Muscle of arm (tissue), 12 donors: ENCODE results near the gene ARHGAP15. TPM values are rescaled to one million over a fixed set of nuclear protein-coding genes. Genes with fewer than 3 reads are reported as not detected.
"Not testable (repeated sequence)": the region's sequence is repeated elsewhere in the genome, so short reads cannot be mapped to it uniquely, and the experiment has no call there.

Experiments
- DNase-seq: peaks from one replicate; pipeline ENCODE4 v3.0.0-alpha.2; 2013
- polyA plus RNA-seq, 12 donors: library from polyadenylated mRNA; unstranded; fragments of 120-200 nt; gene quantifications; one replicate each; pipeline ENCODE4 v1.2.1, GENCODE V29; 2013; ENCODE audit not compliant: insufficient read length in 12 of 12

Gene ARHGAP15
- polyA plus RNA-seq, 12 donors = 6.9 to 19.2 (median 9.6) TPM; not detected in 2

- DNase-seq = no peak
These were observed 396.2 kb downstream of the ARHGAP15 start for GRCh38 chr2:143525402-143525860.

- DNase-seq = no peak
These were observed 397.3 kb downstream of the ARHGAP15 start for GRCh38 chr2:143526498-143526897.

DNA sequence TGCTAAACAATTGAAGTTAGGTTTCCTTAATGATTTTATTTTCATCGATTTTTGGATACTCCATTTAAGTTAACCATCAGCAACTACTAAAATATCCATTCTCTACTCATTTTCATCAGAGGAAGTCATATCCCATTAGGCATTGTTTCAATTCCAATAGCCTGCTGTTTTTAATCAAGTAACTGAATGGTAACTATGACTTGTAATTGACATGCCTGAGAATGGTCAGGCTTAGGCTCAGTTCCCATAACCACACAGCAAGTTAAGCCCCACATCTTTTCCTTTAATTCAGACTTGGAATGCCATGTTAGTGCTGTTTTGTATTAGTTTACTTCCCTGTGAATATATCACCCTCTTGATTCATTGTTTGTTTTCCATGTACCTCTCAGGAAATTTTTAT, 398.8 kb downstream of the ARHGAP15 start:
- DNase-seq = no peak

- DNase-seq = no peak
These were observed 400.0 kb downstream of the ARHGAP15 start for GRCh38 chr2:143529118-143529720.

DNA sequence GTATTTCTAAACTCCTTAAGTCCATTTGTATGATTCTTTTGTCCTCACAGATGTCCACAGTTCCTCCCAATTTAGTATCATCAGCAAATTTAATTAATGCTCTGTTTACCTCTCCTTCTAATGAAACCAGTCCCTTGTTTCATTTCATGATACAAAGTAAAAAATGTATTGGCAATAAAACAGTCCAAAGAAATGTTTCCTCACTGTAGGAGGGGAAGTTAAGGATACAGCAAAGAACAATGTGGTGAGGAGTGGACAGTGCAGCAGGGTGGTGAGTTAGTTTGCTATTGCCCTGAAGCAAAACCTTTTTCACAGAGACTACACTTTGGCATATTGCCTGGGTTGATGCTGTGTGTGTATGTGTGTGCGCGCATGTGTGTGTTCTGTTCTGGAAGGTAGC, 401.5 kb downstream of the ARHGAP15 start:
- DNase-seq = no peak

DNA sequence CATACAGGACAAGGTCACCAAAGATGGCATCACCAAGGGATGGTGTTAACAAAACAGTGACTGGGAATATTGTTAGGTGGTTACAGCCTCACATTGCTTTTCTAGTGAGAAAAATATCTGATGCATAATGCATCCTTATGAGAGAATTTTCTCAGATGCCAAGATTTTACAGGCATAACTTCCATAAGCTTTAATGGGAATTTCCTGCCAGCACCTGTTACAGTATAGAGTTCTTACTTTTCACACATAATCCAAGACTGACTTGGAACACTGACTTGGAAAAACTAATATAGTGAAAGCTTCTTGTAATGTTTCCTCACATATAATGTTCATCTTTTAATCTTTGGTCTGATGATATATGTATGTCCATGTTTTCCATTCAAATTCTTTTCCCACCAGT, 402.8 kb downstream of the ARHGAP15 start:
- no peak for DNase-seq

GRCh38 chr2:143533846-143534245, 404.6 kb downstream of the ARHGAP15 start:
- no peak for DNase-seq

DNA sequence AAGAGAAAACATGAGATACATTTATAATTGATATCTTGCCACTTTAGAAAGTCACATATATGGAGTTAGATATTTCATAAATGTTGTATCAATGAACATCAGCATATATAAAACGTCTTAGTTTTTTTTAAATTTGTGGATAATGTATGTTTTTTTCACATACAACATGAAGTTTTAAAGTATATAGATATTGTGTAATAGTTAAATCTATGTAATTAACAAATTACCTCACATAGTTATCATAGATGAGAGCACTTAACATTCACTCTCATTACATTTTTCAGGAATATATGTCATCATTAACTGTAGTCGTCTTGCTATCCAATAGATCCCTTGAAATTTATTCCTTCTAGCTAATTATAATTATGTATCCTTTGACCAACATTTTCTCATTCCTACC, 406.6 kb downstream of the ARHGAP15 start:
- no peak for DNase-seq

- DNase-seq = not testable (repeated sequence)
These were observed 412.7 kb downstream of the ARHGAP15 start for GRCh38 chr2:143541899-143542298.

- no peak for DNase-seq
These were observed 416.1 kb downstream of the ARHGAP15 start for GRCh38 chr2:143545059-143545948.

DNA sequence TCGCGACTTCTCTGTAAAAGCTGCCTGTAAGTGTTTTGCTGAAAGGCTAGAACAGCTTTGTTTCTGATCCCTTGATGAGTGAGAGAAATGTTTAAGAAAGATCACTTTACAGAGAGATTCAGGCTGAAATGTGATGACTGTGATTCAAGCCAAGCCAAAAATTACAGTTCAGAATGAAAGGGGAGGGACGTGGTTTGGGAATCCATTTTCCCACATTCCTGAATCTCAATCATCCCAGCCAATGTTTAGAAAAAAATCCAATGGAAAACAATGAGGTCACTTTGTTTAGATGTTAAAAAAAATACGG, 416.7 kb downstream of the ARHGAP15 start:
- DNase-seq = peak; percentile 69

- no peak for DNase-seq
These were observed 418.8 kb downstream of the ARHGAP15 start for GRCh38 chr2:143548032-143548431.

GRCh38 chr2:143550500-143550899, 421.3 kb downstream of the ARHGAP15 start:
- DNase-seq = no peak

DNA sequence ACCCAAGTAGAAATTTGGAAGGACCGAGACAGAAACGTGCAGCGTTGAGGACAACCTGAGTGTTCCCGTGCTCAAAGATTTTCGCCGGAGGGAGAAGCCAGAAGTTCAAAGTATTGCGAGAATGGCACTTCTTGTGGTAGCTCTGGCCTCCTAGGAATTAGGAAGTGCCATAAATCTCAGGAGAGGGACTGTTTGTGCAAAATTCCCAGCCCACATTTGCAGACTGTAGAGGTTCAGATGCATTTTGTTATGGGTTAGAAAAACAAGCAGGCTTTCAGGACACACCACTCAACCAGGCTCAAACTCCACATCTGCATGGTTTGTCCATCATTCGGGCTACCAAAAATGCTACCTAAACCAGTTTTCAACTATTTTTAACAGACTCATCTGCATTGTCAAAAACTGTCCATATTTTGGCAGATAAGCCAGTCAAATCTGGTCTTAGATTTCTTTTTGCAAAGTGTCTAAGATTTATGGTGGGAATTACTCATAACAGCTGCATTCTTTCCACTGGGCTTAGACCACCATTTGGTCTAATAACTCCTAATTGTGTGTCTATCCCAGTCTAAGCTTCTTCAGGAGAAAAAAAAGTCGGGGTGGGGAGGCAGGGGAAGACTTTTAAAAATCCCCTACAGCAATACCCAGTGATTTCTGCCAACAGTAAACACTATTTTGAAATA, 422.9 kb downstream of the ARHGAP15 start:
- DNase-seq = no peak

DNA sequence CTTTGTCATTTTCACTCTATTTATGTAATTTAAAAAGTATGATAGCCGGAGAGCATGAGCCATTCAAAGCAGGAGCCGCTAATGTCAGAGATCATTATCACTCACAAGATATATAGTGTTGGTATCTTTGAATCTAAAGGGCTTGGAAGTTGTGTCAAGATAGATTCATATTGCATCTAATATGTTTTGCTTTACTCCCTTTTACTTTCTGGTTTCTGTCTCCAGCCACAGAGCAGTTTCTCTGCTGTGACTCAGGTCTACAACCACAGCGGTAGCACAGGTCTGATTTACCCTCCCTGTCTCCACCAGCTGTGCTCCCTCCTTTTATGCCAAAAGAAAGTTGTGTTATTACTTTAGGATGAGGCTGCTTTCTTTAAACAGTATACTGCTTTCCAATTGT, 424.0 kb downstream of the ARHGAP15 start:
- DNase-seq = no peak

DNA sequence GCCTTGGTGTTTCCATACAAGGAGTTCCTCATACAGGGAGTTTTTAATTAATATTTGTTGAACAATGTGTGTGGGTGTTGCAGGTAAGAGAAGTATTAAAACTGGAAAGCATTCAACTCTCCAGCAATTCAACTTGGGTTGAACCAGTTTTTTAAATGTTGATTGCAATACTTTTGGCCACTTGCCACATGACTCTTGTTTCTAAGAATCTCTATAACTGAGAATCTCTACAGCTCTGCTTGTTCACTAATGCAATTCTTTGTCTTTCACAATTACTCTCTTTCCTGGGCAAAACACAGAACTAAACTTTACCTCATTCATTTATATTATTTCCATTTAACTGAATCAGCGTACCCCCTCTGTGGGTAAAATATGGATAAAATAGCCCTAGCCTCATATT, 429.4 kb downstream of the ARHGAP15 start:
- no peak for DNase-seq

DNA sequence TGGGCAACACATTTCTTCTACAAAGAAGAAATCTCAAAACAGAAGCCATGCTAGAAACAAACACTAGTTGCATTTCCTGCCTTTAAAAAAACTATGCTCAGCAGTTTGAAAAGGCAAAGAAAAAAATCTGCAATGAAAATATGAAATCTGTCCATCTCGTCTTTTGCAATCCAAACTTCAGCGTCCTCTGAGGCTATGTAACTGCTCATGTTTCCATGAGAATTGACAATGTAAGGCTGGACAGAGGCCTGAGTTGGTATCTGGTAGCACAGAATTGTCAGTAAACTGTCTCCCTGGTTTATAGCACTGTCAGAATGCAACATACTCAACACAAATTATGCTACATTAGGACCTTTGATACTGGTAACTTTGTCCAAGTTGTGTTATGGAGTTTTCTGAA, 429.9 kb downstream of the ARHGAP15 start:
- DNase-seq = no peak

- no peak for DNase-seq
These were observed 431.5 kb downstream of the ARHGAP15 start for GRCh38 chr2:143560724-143561123.

GRCh38 chr2:143564419-143564818, 435.2 kb downstream of the ARHGAP15 start:
- no peak for DNase-seq

DNA sequence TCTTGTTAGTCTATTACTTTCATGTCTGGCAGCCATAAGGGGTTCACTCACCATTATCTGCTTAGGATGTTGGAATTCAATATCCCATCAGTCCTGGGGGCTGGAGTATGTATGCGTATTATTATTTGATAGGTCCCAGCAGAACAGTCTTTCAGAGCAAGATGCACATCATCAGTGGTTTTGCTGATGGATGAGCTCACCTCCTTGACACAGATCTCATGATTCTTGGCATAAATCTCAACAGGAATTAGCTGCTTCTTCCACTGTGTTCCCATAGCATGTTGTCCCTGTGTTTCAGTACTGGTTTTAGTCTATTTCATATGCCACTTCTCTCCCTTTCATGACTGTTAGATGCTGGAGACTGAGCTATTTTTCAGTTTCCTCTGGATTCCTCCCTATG, 442.5 kb downstream of the ARHGAP15 start:
- DNase-seq = no peak

GRCh38 chr2:143572421-143572820, 443.2 kb downstream of the ARHGAP15 start:
- DNase-seq = no peak

DNA sequence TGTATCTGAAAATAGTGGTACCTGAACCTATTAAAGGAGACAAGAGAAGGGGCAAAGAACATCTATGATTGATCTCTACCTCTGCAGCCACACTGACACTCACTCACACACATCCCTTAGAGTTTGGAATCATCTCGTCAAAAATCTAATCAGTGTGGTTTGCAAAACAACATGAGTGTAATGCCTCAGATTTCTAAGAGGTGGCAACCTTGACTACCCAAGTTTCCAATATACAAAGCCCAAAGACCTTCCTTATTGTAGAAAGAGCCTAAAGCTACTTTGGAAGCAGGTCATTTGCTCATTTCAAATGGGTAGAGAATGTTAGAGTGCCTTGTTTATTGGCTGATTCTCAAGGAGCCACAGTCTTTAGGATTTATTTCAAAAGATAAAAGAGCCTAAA, 444.9 kb downstream of the ARHGAP15 start:
- DNase-seq = no peak

- DNase-seq = no peak
These were observed 446.1 kb downstream of the ARHGAP15 start for GRCh38 chr2:143575340-143575739.
